Right lobe of liver (tissue), 4 donors: Measurements from ENCODE around the gene FCMR.

Experiments
- CTCF ChIP-seq, 4 donors: fragments of 200-600 bp in 3 of 4; fragments of 450-650 bp in 1 of 4; IDR thresholded peaks; one replicate each; pipeline versions ENCODE4 v1.5.1 to v1.8.0; 2016 to 2022; ENCODE audit warnings: antibody characterized with exemption in 4 of 4, mild to moderate bottlenecking in 2 of 4
- POLR2A ChIP-seq: fragments of 450-650 bp; IDR thresholded peaks from one replicate; pipeline ENCODE4 v1.6.1; 2017; ENCODE audit warnings: antibody characterized with exemption, mild to moderate bottlenecking
- donor health status: DM: no; HTN: no; CAD: no.
- donor health status: DM: no; HTN: no; CAD: no.
- donor health status: DM: no; HTN: yes; CAD: no.

- TF ChIP-seq CTCF (IDR thresholded peaks at IDR 0.05) (no peak), POLR2A (no peak)
Observed at GRCh38 chr1:206866062-206866461, 55.7 kb downstream of the FCMR start.
